Liver (tissue), 9 donors: Measurements from ENCODE around the gene FYB2. TPM values are rescaled to one million over a fixed set of nuclear protein-coding genes. Genes with fewer than 3 reads are reported as not detected.

Source experiments
- DNase-seq: peaks from one replicate; pipeline ENCODE4 v3.0.0-alpha.2; 2017; ENCODE audit warnings: low spot score
- H3K27ac ChIP-seq, 2 donors: one replicate each; pipeline ENCODE4 v1.7.0; 2013; ENCODE audit warnings: inconsistent platforms in 2 of 2, low read length in 2 of 2, control low read depth in 1 of 2, low read depth in 1 of 2, mild to moderate bottlenecking in 1 of 2
- H3K27me3 ChIP-seq, 4 donors: one replicate each; pipeline versions ENCODE4 v1.6.1 to v1.7.0; 2013; ENCODE audit warnings: low read length in 3 of 4, inconsistent platforms in 1 of 4, mild to moderate bottlenecking in 1 of 4, moderate library complexity in 1 of 4; ENCODE audit not compliant: control insufficient read depth in 4 of 4, insufficient read depth in 4 of 4
- H3K36me3 ChIP-seq, 4 donors: one replicate each; pipeline versions ENCODE4 v1.6.1 to v1.7.0; 2013; ENCODE audit warnings: low read length in 3 of 4, mild to moderate bottlenecking in 3 of 4, low read depth in 1 of 4, moderate library complexity in 1 of 4; ENCODE audit not compliant: control insufficient read depth in 4 of 4, insufficient read depth in 3 of 4
- H3K4me1 ChIP-seq, 4 donors: one replicate each; pipeline versions ENCODE4 v1.6.1 to v1.7.0; 2013; ENCODE audit warnings: low read length in 3 of 4, mild to moderate bottlenecking in 3 of 4, moderate library complexity in 1 of 4; ENCODE audit not compliant: control insufficient read depth in 4 of 4, insufficient read depth in 4 of 4
- H3K4me3 ChIP-seq, 3 donors: one replicate each; pipeline versions ENCODE4 v1.6.1 to v1.7.0; 2013; ENCODE audit warnings: low read length in 3 of 3, control low read depth in 1 of 3, low read depth in 1 of 3, mild to moderate bottlenecking in 1 of 3
- H3K9ac ChIP-seq, 2 donors: one replicate each; pipeline ENCODE4 v1.7.0; 2013; ENCODE audit warnings: low read length in 2 of 2, mild to moderate bottlenecking in 2 of 2, moderate library complexity in 2 of 2, control low read depth in 1 of 2, low read depth in 1 of 2
- H3K9me3 ChIP-seq, 4 donors: one replicate each; pipeline versions ENCODE4 v1.6.1 to v1.7.0; 2013; ENCODE audit warnings: low read length in 3 of 4; ENCODE audit not compliant: control insufficient read depth in 4 of 4
- EGR1 ChIP-seq, 2 donors: IDR thresholded peaks; 2 replicates each; pipeline ENCODE4 v1.6.1; 2016 to 2018; ENCODE audit warnings: antibody characterized with exemption in 2 of 2, low read depth in 2 of 2
- FOXA1 ChIP-seq: IDR thresholded peaks from 2 replicates; pipeline ENCODE4 v1.6.1; 2016; ENCODE audit warnings: antibody characterized with exemption
- GABPA ChIP-seq, 2 donors: IDR thresholded peaks in 1 of 2; conservative IDR thresholded peaks in 1 of 2; 2 replicates each; pipeline ENCODE4 v1.6.1; 2016; ENCODE audit warnings: antibody characterized with exemption in 2 of 2, mild to moderate bottlenecking in 1 of 2, moderate library complexity in 1 of 2
- HNF4A ChIP-seq, 2 donors: conservative IDR thresholded peaks; 2 replicates each; pipeline ENCODE4 v1.6.1; 2016; ENCODE audit warnings: antibody characterized with exemption in 2 of 2, mild to moderate bottlenecking in 2 of 2
- HNF4G ChIP-seq: IDR thresholded peaks from 2 replicates; pipeline ENCODE4 v1.6.1; 2016; ENCODE audit warnings: antibody characterized with exemption
- JUND ChIP-seq, 2 donors: IDR thresholded peaks; 2 replicates each; pipeline ENCODE4 v1.6.1; 2016; ENCODE audit warnings: antibody characterized with exemption in 2 of 2
- NR2F2 ChIP-seq: IDR thresholded peaks from 2 replicates; pipeline ENCODE4 v1.6.1; 2016; ENCODE audit warnings: antibody characterized with exemption
- RAD21 ChIP-seq, 2 donors: IDR thresholded peaks; 2 replicates each; pipeline ENCODE4 v1.6.1; 2016; ENCODE audit warnings: antibody characterized with exemption in 2 of 2, mild to moderate bottlenecking in 2 of 2
- RXRA ChIP-seq, 2 donors: IDR thresholded peaks; 2 replicates each; pipeline ENCODE4 v1.6.1; 2017 to 2018; ENCODE audit warnings: antibody characterized with exemption in 2 of 2, mild to moderate bottlenecking in 1 of 2
- SP1 ChIP-seq: IDR thresholded peaks from 2 replicates; pipeline ENCODE4 v1.6.1; 2018; ENCODE audit warnings: antibody characterized with exemption, mild to moderate bottlenecking
- TAF1 ChIP-seq: conservative IDR thresholded peaks from 2 replicates; pipeline ENCODE4 v1.6.1; 2016; ENCODE audit warnings: antibody characterized with exemption, mild to moderate bottlenecking
- WGBS: extraction: QIAGEN DNeasy Blood & Tissue Kit; methylation state at CpG from one replicate; pipeline ENCODE4 v1.1.7; 2013; 5-methylcytosine and 5-hydroxymethylcytosine counted together
- polyA plus RNA-seq, 2 donors: library from polyadenylated mRNA; stranded (reverse) in 1 of 2; unstranded in 1 of 2; fragments of 200-250 nt in 1 of 2; fragments of >200 nt in 1 of 2; fragmentation: Nextera tagmentation in 1 of 2; extraction: Ambion mirVana in 1 of 2; gene quantifications; one replicate each; pipeline versions ENCODE4 v1.2.1 to v1.2.3, GENCODE V29; 2013 to 2015
- total RNA-seq, 2 donors: library from RNA; depleted of rRNA; stranded (reverse); fragments of >200 nt; gene quantifications; one replicate each; pipeline ENCODE4 v1.2.3, GENCODE V29; 2014
- TF ChIP-seq, protein P1 (sequence below): fragments of 150-350 bp; IDR thresholded peaks from 2 replicates; pipeline ENCODE4 v1.5.1; 2017; ENCODE audit warnings: improper control_type of control experiment, low read depth, low read length; ENCODE audit not compliant: missing input control
- TF ChIP-seq, protein P2 (sequence below): IDR thresholded peaks from 2 replicates; pipeline ENCODE4 v1.6.1; 2016; ENCODE audit warnings: antibody characterized with exemption
- TF ChIP-seq, protein P3 (sequence below): IDR thresholded peaks from 2 replicates; pipeline ENCODE4 v1.6.1; 2016; ENCODE audit warnings: antibody characterized with exemption, mild to moderate bottlenecking
- donor health status: healthy.
- donor health status: healthy.
- donor health status: healthy.
- donor health status: healthy.
- donor health status: healthy.

The FYB2 gene
- total and polyA plus RNA-seq, 4 donors: 3.3 to 31.3 (median 16.2) TPM

DNA sequence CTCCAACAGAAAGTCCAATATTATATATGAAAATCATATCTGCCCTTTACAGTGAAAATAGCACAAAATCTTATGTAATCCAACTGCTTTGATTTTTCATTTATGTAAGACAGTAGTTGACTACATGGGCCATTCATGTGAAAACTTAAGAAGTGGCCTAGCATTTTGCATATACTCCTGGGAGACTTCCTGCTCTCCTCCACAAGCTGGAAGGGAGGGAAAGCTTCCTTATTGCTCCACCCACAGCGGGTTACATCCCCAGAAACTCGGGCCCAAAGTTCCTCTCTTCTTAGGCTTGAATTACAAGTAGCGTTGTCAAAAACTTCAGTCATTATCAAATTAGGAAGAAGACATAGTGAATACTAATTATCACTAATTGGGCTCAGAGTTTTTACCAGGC lies 29.2 kb downstream of the FYB2 start:
- Histone ChIP-seq H3K27ac (no peak overlapping the region), H3K9me3 (no peaks in the 10 kb centered on the region), H3K27me3 (no peaks in the 10 kb centered on the region), H3K36me3 (peaks cover 5 to 22% (median 17%) of the 10 kb centered on the region in 4 donors), H3K4me1 (peaks cover 0 to 10% (median 6%) of the 10 kb centered on the region in 4 donors), H3K4me3 (no peak overlapping the region), H3K9ac (no peak overlapping the region)
- 71% methylated on average over 3 of the region's 3 CpGs for WGBS
- no peak for DNase-seq
- no peak for TF ChIP-seq HNF4G
- TF ChIP-seq, protein P1, sequence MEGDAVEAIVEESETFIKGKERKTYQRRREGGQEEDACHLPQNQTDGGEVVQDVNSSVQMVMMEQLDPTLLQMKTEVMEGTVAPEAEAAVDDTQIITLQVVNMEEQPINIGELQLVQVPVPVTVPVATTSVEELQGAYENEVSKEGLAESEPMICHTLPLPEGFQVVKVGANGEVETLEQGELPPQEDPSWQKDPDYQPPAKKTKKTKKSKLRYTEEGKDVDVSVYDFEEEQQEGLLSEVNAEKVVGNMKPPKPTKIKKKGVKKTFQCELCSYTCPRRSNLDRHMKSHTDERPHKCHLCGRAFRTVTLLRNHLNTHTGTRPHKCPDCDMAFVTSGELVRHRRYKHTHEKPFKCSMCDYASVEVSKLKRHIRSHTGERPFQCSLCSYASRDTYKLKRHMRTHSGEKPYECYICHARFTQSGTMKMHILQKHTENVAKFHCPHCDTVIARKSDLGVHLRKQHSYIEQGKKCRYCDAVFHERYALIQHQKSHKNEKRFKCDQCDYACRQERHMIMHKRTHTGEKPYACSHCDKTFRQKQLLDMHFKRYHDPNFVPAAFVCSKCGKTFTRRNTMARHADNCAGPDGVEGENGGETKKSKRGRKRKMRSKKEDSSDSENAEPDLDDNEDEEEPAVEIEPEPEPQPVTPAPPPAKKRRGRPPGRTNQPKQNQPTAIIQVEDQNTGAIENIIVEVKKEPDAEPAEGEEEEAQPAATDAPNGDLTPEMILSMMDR: no peak

DNA sequence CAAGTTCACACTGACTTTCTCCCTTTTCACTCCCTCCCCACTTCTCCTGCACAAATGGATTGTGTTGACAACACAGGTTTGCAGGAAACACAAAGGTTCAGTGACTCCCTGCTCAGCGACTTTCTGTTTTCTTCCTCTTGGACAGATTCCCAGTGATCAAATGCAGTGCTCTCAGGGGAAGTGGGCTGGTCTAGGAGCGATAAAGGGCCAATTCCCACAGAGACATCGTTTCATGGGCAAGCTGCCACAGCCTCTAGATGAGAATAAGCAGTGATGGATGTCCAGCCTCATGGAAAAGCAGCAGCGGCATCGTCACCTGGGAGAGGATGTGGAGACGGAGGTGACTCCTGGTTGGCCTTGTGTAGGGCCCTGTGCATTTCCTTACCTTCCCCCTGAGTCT lies 30.6 kb downstream of the FYB2 start:
- no peaks in the 10 kb centered on the region for H3K27me3 ChIP-seq
- H3K27ac ChIP-seq: peak overlapping the region; percentile 29 to 60
- WGBS: 31% methylated on average over 6 of the region's 6 CpGs
- DNase-seq: no peak
- H3K4me3 ChIP-seq: no peak overlapping the region
- no peaks in the 10 kb centered on the region for H3K9me3 ChIP-seq
- no peak overlapping the region for H3K9ac ChIP-seq
- TF ChIP-seq, protein P2, sequence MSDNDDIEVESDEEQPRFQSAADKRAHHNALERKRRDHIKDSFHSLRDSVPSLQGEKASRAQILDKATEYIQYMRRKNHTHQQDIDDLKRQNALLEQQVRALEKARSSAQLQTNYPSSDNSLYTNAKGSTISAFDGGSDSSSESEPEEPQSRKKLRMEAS: peak; percentile 23
- peak; percentile 83 to 84 for TF ChIP-seq RXRA (IDR thresholded peaks at IDR 0.05)
- TF ChIP-seq HNF4A (conservative IDR thresholded peaks at IDR 0.05): peak; percentile 37 to 45
- no peak for TF ChIP-seq FOXA1
- TF ChIP-seq SP1: peak; percentile 52
- peak in 1 of 2 donors; percentile 37 for TF ChIP-seq GABPA (IDR thresholded peaks at IDR 0.05 in 1 of 2, conservative IDR thresholded peaks at IDR 0.05 in 1 of 2)
- no peak for TF ChIP-seq JUND (IDR thresholded peaks at IDR 0.05)
- TF ChIP-seq EGR1 (IDR thresholded peaks at IDR 0.05; ENCODE audit: low read depth in 2 of 2): peak in 1 of 2 donors; percentile 42
- TF ChIP-seq, protein P3, sequence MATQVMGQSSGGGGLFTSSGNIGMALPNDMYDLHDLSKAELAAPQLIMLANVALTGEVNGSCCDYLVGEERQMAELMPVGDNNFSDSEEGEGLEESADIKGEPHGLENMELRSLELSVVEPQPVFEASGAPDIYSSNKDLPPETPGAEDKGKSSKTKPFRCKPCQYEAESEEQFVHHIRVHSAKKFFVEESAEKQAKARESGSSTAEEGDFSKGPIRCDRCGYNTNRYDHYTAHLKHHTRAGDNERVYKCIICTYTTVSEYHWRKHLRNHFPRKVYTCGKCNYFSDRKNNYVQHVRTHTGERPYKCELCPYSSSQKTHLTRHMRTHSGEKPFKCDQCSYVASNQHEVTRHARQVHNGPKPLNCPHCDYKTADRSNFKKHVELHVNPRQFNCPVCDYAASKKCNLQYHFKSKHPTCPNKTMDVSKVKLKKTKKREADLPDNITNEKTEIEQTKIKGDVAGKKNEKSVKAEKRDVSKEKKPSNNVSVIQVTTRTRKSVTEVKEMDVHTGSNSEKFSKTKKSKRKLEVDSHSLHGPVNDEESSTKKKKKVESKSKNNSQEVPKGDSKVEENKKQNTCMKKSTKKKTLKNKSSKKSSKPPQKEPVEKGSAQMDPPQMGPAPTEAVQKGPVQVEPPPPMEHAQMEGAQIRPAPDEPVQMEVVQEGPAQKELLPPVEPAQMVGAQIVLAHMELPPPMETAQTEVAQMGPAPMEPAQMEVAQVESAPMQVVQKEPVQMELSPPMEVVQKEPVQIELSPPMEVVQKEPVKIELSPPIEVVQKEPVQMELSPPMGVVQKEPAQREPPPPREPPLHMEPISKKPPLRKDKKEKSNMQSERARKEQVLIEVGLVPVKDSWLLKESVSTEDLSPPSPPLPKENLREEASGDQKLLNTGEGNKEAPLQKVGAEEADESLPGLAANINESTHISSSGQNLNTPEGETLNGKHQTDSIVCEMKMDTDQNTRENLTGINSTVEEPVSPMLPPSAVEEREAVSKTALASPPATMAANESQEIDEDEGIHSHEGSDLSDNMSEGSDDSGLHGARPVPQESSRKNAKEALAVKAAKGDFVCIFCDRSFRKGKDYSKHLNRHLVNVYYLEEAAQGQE: no peak
- TF ChIP-seq RAD21 (IDR thresholded peaks at IDR 0.05): peak in 1 of 2 donors; percentile 14
- no peak for TF ChIP-seq TAF1
- peaks cover 5 to 30% (median 22%) of the 10 kb centered on the region in 4 donors for H3K36me3 ChIP-seq
- peaks cover 0 to 10% (median 6%) of the 10 kb centered on the region in 4 donors for H3K4me1 ChIP-seq

DNA sequence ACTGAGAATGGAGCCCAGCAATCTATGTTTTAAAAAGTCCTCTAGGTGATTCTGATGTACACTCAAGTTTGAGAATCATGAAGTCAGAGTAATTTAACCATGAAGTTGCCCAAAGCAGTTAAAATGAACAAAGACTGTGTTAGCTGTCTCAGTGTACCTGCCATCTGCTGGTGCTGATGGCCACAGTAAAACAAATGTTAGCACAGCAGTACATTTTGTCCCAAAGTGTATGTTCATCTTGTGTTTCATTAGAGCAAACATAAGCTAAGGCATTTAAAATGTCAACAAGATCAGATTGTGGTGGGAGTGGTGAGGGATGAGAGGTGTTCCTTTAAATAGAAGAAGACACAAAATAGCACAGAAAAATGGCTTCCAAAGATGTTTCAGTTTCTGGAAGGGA lies 31.1 kb downstream of the FYB2 start:
- no peak for DNase-seq
- H3K9ac ChIP-seq: no peak overlapping the region
- H3K27me3 ChIP-seq: no peaks in the 10 kb centered on the region
- no peak overlapping the region for H3K4me3 ChIP-seq
- no peaks in the 10 kb centered on the region for H3K9me3 ChIP-seq
- peaks cover 5 to 30% (median 22%) of the 10 kb centered on the region in 4 donors for H3K36me3 ChIP-seq
- H3K27ac ChIP-seq: peak overlapping the region; percentile 29 to 60
- peaks cover 0 to 10% (median 6%) of the 10 kb centered on the region in 4 donors for H3K4me1 ChIP-seq
- no peak for TF ChIP-seq NR2F2
- TF ChIP-seq GABPA (IDR thresholded peaks at IDR 0.05 in 1 of 2, conservative IDR thresholded peaks at IDR 0.05 in 1 of 2): no peak
